H1 (cell line): ENCODE measurements around the gene NT5C. TPM values are rescaled to one million over a fixed set of nuclear protein-coding genes. Genes with fewer than 3 reads are reported as not detected.

Experiments used
- CTCF ChIA-PET: fragments of 300-600 bp; sonication (Branson Sonifier 250); formaldehyde crosslinking; loops from one replicate; lab custom pipeline; 2021; ENCODE audit not compliant: partially characterized antibody; lab: Charles Lee
- POLR2A ChIA-PET: fragments of 300-600 bp; sonication (Branson Sonifier 250); formaldehyde crosslinking; loops from one replicate; lab custom pipeline; 2021; ENCODE audit warnings: inconsistent platforms; ENCODE audit not compliant: partially characterized antibody; lab: Charles Lee
- DNase-seq, 2 experiments: peaks; one replicate each; pipeline versions ENCODE4 v3.0.0 to v3.0.0-alpha.2; 2010 to 2022; ENCODE audit warnings: low spot score in 2 of 2, low read depth in 1 of 2, mixed read lengths in 1 of 2
- FAIRE-seq: peaks from 2 replicates; lab custom pipeline; 2011; peaks lifted over from hg19 to GRCh38; lab: Jason Lieb, UNC
- H2AFZ ChIP-seq: 2 replicates; pipeline ENCODE4 v1.8.1; 2012; ENCODE audit warnings: low read length, inconsistent platforms
- H2AK5ac ChIP-seq: 2 replicates; pipeline ENCODE4 v1.6.1; 2013; ENCODE audit warnings: low read depth, low read length
- H2BK120ac ChIP-seq: replicated peaks from 2 replicates; pipeline ENCODE3; 2013; ENCODE audit warnings: low read depth, low read length, inconsistent platforms
- H2BK12ac ChIP-seq: 2 replicates; pipeline ENCODE4 v1.6.1; 2013; ENCODE audit warnings: low read depth, low read length
- H2BK15ac ChIP-seq: 2 replicates; pipeline ENCODE4 v1.6.1; 2013; ENCODE audit warnings: low read length
- H2BK20ac ChIP-seq: 2 replicates; pipeline ENCODE4 v1.6.1; 2013; ENCODE audit warnings: low read length
- H2BK5ac ChIP-seq: 2 replicates; pipeline ENCODE4 v1.6.1; 2013; ENCODE audit warnings: low read depth, low read length
- H3K14ac ChIP-seq: 2 replicates; pipeline ENCODE4 v1.6.1; 2013; ENCODE audit warnings: inconsistent platforms; ENCODE audit not compliant: insufficient read length
- H3K18ac ChIP-seq: 2 replicates; pipeline ENCODE4 v1.6.1; 2013; ENCODE audit warnings: low read length; ENCODE audit errors: extremely low read depth
- H3K23ac ChIP-seq: 2 replicates; pipeline ENCODE4 v1.6.1; 2013; ENCODE audit warnings: inconsistent platforms; ENCODE audit not compliant: insufficient read length
- H3K23me2 ChIP-seq: 2 replicates; pipeline ENCODE4 v1.6.1; 2013; ENCODE audit warnings: low read depth, low read length
- H3K27ac ChIP-seq: 2 replicates; pipeline ENCODE4 v1.6.1; 2011; ENCODE audit warnings: low read depth, low read length, inconsistent platforms
- H3K27me3 ChIP-seq, 4 experiments: replicated peaks in 1 of 4; 1 replicate in 1 of 4; 2 replicates in 3 of 4; pipeline versions ENCODE4 v1.6.1 to v1.8.1; 2011 to 2013; ENCODE audit warnings: low read length in 3 of 4, mild to moderate bottlenecking in 3 of 4, inconsistent platforms in 2 of 4, mixed read lengths in 2 of 4, moderate library complexity in 1 of 4; ENCODE audit not compliant: control insufficient read depth in 3 of 4, insufficient read depth in 3 of 4; ENCODE audit errors: extremely low read depth in 1 of 4
- H3K36me3 ChIP-seq, 4 experiments: 2 replicates each; pipeline versions ENCODE4 v1.6.1 to v1.8.1; 2011 to 2013; ENCODE audit warnings: mild to moderate bottlenecking in 4 of 4, low read length in 3 of 4, moderate library complexity in 2 of 4, control low read depth in 1 of 4, inconsistent platforms in 1 of 4; ENCODE audit not compliant: insufficient read depth in 4 of 4, control insufficient read depth in 2 of 4
- H3K4ac ChIP-seq: replicated peaks from 2 replicates; pipeline ENCODE3; 2013; ENCODE audit warnings: low read length, low read depth, mixed read lengths, inconsistent platforms; ENCODE audit not compliant: insufficient read length
- H3K4me1 ChIP-seq, 4 experiments: replicated peaks in 1 of 4; 1 replicate in 1 of 4; 2 replicates in 3 of 4; pipeline versions ENCODE4 v1.6.1 to v1.8.1; 2011 to 2013; ENCODE audit warnings: low read length in 3 of 4, inconsistent platforms in 2 of 4, mixed read lengths in 1 of 4; ENCODE audit not compliant: insufficient read depth in 4 of 4, control insufficient read depth in 3 of 4
- H3K4me2 ChIP-seq, 2 experiments: 2 replicates each; pipeline versions ENCODE4 v1.6.1 to v1.8.1; 2011 to 2013; ENCODE audit warnings: low read depth in 2 of 2, low read length in 2 of 2, control low read depth in 1 of 2, inconsistent platforms in 1 of 2, mild to moderate bottlenecking in 1 of 2; ENCODE audit not compliant: insufficient read depth in 1 of 2
- H3K4me3 ChIP-seq, 4 experiments: fragments of 200-600, 300-600 bp in 1 of 4; sonication (generic), shearing (Covaris generic), sonication (Bioruptor Twin) in 1 of 4; 2 replicates each; pipeline versions ENCODE4 v1.5.1 to v1.8.1; 2011 to 2016; ENCODE audit warnings: low read length in 4 of 4, low read depth in 3 of 4, control low read depth in 2 of 4, inconsistent platforms in 2 of 4, mild to moderate bottlenecking in 2 of 4, mixed read lengths in 1 of 4, moderate library complexity in 1 of 4; ENCODE audit not compliant: insufficient read depth in 2 of 4; ENCODE audit errors: extremely low read depth in 1 of 4
- H3K56ac ChIP-seq: replicated peaks from 2 replicates; pipeline ENCODE3; 2013; ENCODE audit warnings: low read depth, mild to moderate bottlenecking, mixed read lengths, low read length, inconsistent platforms; ENCODE audit not compliant: insufficient read length
- H3K79me1 ChIP-seq: 2 replicates; pipeline ENCODE4 v1.6.1; 2013; ENCODE audit warnings: low read depth, low read length, control low read depth
- H3K79me2 ChIP-seq, 2 experiments: 2 replicates each; pipeline versions ENCODE4 v1.6.1 to v1.8.1; 2012 to 2013; ENCODE audit warnings: low read length in 2 of 2, mild to moderate bottlenecking in 2 of 2, inconsistent platforms in 1 of 2; ENCODE audit not compliant: insufficient read depth in 2 of 2, control insufficient read depth in 1 of 2
- H3K9ac ChIP-seq, 4 experiments: replicated peaks in 1 of 4; 1 replicate in 1 of 4; 2 replicates in 3 of 4; pipeline versions ENCODE4 v1.6.1 to v1.8.1; 2011 to 2013; ENCODE audit warnings: low read depth in 3 of 4, low read length in 3 of 4, control low read depth in 2 of 4, mild to moderate bottlenecking in 2 of 4, moderate library complexity in 2 of 4, inconsistent platforms in 1 of 4; ENCODE audit errors: extremely low read depth in 1 of 4
- H3K9me3 ChIP-seq, 2 experiments: 2 replicates each; pipeline versions ENCODE4 v1.6.1 to v1.8.1; 2012 to 2013; ENCODE audit warnings: mild to moderate bottlenecking in 2 of 2, moderate library complexity in 2 of 2, control low read depth in 1 of 2, inconsistent platforms in 1 of 2, low read depth in 1 of 2, low read length in 1 of 2, mixed read lengths in 1 of 2; ENCODE audit not compliant: insufficient read depth in 2 of 2
- H4K20me1 ChIP-seq, 2 experiments: replicated peaks in 1 of 2; 2 replicates each; pipeline versions ENCODE3 to v1.8.1; 2011 to 2013; ENCODE audit warnings: inconsistent platforms in 2 of 2, low read length in 2 of 2, mild to moderate bottlenecking in 1 of 2; ENCODE audit not compliant: insufficient read depth in 2 of 2, control insufficient read depth in 1 of 2
- H4K5ac ChIP-seq: 2 replicates; pipeline ENCODE4 v1.6.1; 2013; ENCODE audit warnings: low read length, low read depth, mixed read lengths, inconsistent platforms; ENCODE audit not compliant: insufficient read length
- H4K8ac ChIP-seq: 2 replicates; pipeline ENCODE4 v1.8.0; 2013; ENCODE audit warnings: mild to moderate bottlenecking, moderate library complexity, low read length, inconsistent platforms; ENCODE audit not compliant: insufficient read depth; ENCODE audit errors: extremely low read depth
- H4K91ac ChIP-seq: replicated peaks from 2 replicates; pipeline ENCODE3; 2013; ENCODE audit warnings: low read length, mixed read lengths, inconsistent platforms; ENCODE audit not compliant: insufficient read length
- POLR2AphosphoS5 ChIP-seq: IDR thresholded peaks from 2 replicates; pipeline ENCODE4 v1.6.1; 2011; ENCODE audit warnings: low read depth, low read length
- SAP30 ChIP-seq: fragments of 300-600 bp; sonication (generic); IDR thresholded peaks from 2 replicates; pipeline ENCODE4 v1.7.1; 2012; ENCODE audit warnings: low read length, moderate library complexity, mild to moderate bottlenecking, inconsistent platforms; ENCODE audit not compliant: insufficient read depth, insufficient replicate concordance
- WGBS, 2 experiments: shearing (Covaris generic) in 1 of 2; methylation state at CpG; one replicate each; pipeline versions ENCODE4 v1.1.6 to v1.1.7; 2013 to 2015; ENCODE audit warnings: low lambda C conversion rate in 2 of 2, mixed read lengths in 2 of 2, inconsistent platforms in 1 of 2, low coverage in 1 of 2, missing lambda C conversion rate in 1 of 2; ENCODE audit not compliant: insufficient replicate concordance in 2 of 2, insufficient coverage in 1 of 2, insufficient read length in 1 of 2; ENCODE audit errors: extremely low coverage in 1 of 2, missing lambda C conversion rate in 1 of 2; 5-methylcytosine and 5-hydroxymethylcytosine counted together
- polyA plus RNA-seq, 7 experiments: library from polyadenylated mRNA; depleted of rRNA in 3 of 7; stranded (reverse) in 5 of 7; unstranded in 2 of 7; fragments of >200 nt in 5 of 7; fragments of 200-250 nt in 2 of 7; gene quantifications; 1 replicate in 5 of 7; 2 replicates in 1 of 7; 4 replicates in 1 of 7; pipeline versions ENCODE4 v1.2.1 to v1.2.3, GENCODE V29; 2011 to 2013; ENCODE audit warnings: missing spikeins in 2 of 7, mixed read lengths in 2 of 7
- total RNA-seq: library from RNA; stranded (reverse); fragmentation: NEBNext Ultra II Directional; extraction: Animal tissue kit (Norgen Biotek cat#: 25700); gene quantifications from 2 replicates; pipeline ENCODE4 v1.2.1, GENCODE V29; 2021

The NT5C gene
- total and polyA plus RNA-seq, 2 of the 8 experiments (the other 6 are each of a cell fraction or from before 2014, with no cell fraction given) = 52.1 to 66.4 TPM

DNA sequence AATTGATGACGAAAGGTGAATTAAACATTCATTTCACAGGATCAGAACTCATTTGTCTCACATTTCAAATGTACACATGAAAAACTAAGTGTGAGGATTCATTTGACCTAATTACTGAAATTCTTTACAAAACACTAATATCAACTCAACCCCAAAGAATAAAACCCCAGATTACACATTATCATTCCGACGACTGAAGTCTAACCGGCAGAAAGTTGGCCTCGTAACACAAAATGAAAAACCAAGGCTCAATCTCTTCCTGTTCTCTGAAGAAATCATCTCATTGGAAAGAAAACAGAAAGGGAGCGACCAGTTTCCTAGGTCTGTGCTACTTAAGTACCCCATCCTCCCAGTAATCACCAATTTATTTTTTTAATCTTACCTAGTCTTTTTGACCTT lies 21.0 kb upstream of the NT5C start:
- Histone ChIP-seq H2BK12ac (no peak overlapping the region), H4K20me1 (peaks cover 2 to 3% of the 10 kb centered on the region in 2 experiments), H3K79me1 (peaks cover 5% of the 10 kb centered on the region; the same call in 1 of the 2 replicates), H3K36me3 (peaks cover 5 to 16% (median 12%) of the 10 kb centered on the region in 4 experiments), H3K23ac (no peak overlapping the region), H2BK15ac (no peak overlapping the region), H3K79me2 (peaks cover 29 to 66% of the 10 kb centered on the region in 2 experiments), H3K14ac (peak overlapping the region; percentile 68), H2AK5ac (no peak overlapping the region), H4K91ac (no peak overlapping the region), H3K4me2 (peak overlapping the region; percentile 72 to 99), H3K4ac (no peak overlapping the region), H4K8ac (no peak overlapping the region), H3K27ac (0 out of 2 replicates have a peak overlapping the region, but pooled peaks have one; percentile 26), H2AFZ (no peak overlapping the region), H3K56ac (no peak overlapping the region), H3K23me2 (peaks cover 6% of the 10 kb centered on the region), H3K4me1 (peaks cover 3 to 12% (median 9%) of the 10 kb centered on the region in 4 experiments; a peak in 6 of 7 replicates), H2BK120ac (no peak overlapping the region), H4K5ac (no peak overlapping the region), H3K4me3 (peak overlapping the region; percentile 87 to 95 (median 94)), H2BK20ac (no peak overlapping the region), H3K9ac (peak overlapping the region; percentile 69 to 97 (median 78)), H2BK5ac (no peak overlapping the region), H3K27me3 (no peaks in the 10 kb centered on the region), H3K9me3 (no peaks in the 10 kb centered on the region), H3K18ac (no peak overlapping the region)
- no peak for DNase-seq
- CTCF ChIA-PET = no interaction called here
- POLR2A ChIA-PET = interaction anchor here (0.9 to 11.6 kb wide), 3 partner anchors 15 to 53 kb away, joined by 3 to 213 read pairs (median 29); partner anchors contain the start of gene NUP85
- 37% methylated on average over 6 of the region's 6 CpGs; no CpG with 5 or more reads in 1 of the 2 experiments for WGBS, 2 experiments
- FAIRE-seq = no peak
- TF ChIP-seq SAP30 (no peak), POLR2AphosphoS5 (0 out of 2 replicates have a peak, but pooled peaks have one; percentile 5)
